Keratinocyte (primary cell): ENCODE measurements around the gene BCL2. TPM values are rescaled to one million over a fixed set of nuclear protein-coding genes. Genes with fewer than 3 reads are reported as not detected.

Source experiments
- DNase-seq: peaks from one replicate; pipeline ENCODE4 v3.0.0-alpha.2; 2011; ENCODE audit warnings: low read depth, missing footprints, low spot score
- FAIRE-seq: peaks from 2 replicates; lab custom pipeline; 2011; peaks lifted over from hg19 to GRCh38; lab: Jason Lieb, UNC
- H2AFZ ChIP-seq: 2 replicates; pipeline ENCODE4 v1.6.0; 2012; ENCODE audit warnings: low read length, control low read depth, inconsistent platforms; ENCODE audit not compliant: control insufficient read depth
- H3K27ac ChIP-seq: 2 replicates; pipeline ENCODE4 v1.5.1; 2011; ENCODE audit warnings: low read length; ENCODE audit not compliant: control insufficient read depth, insufficient read depth
- H3K27me3 ChIP-seq: 3 replicates; pipeline ENCODE4 v1.6.0; 2011; ENCODE audit warnings: low read length; ENCODE audit not compliant: control insufficient read depth, insufficient read depth; ENCODE audit errors: extremely low read depth
- H3K36me3 ChIP-seq, 2 experiments: 2 replicates in 1 of 2; 3 replicates in 1 of 2; pipeline ENCODE4 v1.5.1; 2011; ENCODE audit warnings: low read length in 2 of 2, mild to moderate bottlenecking in 1 of 2; ENCODE audit not compliant: control insufficient read depth in 2 of 2, insufficient read depth in 2 of 2; ENCODE audit errors: extremely low read depth in 1 of 2
- H3K4me1 ChIP-seq: 3 replicates; pipeline ENCODE4 v1.5.1; 2011; ENCODE audit warnings: low read length; ENCODE audit not compliant: control insufficient read depth, insufficient read depth; ENCODE audit errors: extremely low read depth
- H3K4me2 ChIP-seq: 3 replicates; pipeline ENCODE4 v1.6.0; 2011; ENCODE audit warnings: low read depth, low read length; ENCODE audit not compliant: control insufficient read depth, insufficient read depth; ENCODE audit errors: extremely low read depth
- H3K4me3 ChIP-seq, 3 experiments: fragments of 200-600 bp in 1 of 3; sonication (generic) in 1 of 3; 2 replicates in 2 of 3; 3 replicates in 1 of 3; pipeline ENCODE4 v1.5.1; 2011 to 2016; ENCODE audit warnings: low read length in 3 of 3, mild to moderate bottlenecking in 3 of 3, control low read depth in 2 of 3, inconsistent platforms in 1 of 3, low read depth in 1 of 3, mixed read lengths in 1 of 3, mixed run types in 1 of 3, moderate library complexity in 1 of 3; ENCODE audit not compliant: control insufficient read depth in 2 of 3, insufficient read depth in 2 of 3; ENCODE audit errors: extremely low read depth in 1 of 3
- H3K79me2 ChIP-seq: 2 replicates; pipeline ENCODE4 v1.6.0; 2012; ENCODE audit warnings: low read length; ENCODE audit not compliant: control insufficient read depth, insufficient read depth
- H3K9ac ChIP-seq: 3 replicates; pipeline ENCODE4 v1.6.0; 2011; ENCODE audit warnings: low read length; ENCODE audit not compliant: control insufficient read depth, insufficient read depth; ENCODE audit errors: extremely low read depth
- H3K9me1 ChIP-seq: 3 replicates; pipeline ENCODE4 v1.6.0; 2011; ENCODE audit warnings: low read length; ENCODE audit not compliant: control insufficient read depth, insufficient read depth; ENCODE audit errors: extremely low read depth
- H3K9me3 ChIP-seq: 2 replicates; pipeline ENCODE4 v1.5.1; 2012; ENCODE audit warnings: low read depth, low read length; ENCODE audit not compliant: control insufficient read depth
- H4K20me1 ChIP-seq: 3 replicates; pipeline ENCODE4 v1.6.0; 2011; ENCODE audit warnings: low read length; ENCODE audit not compliant: control insufficient read depth, insufficient read depth; ENCODE audit errors: extremely low read depth
- EZH2 ChIP-seq: IDR thresholded peaks from one replicate; pipeline ENCODE4 v1.6.1; 2012; ENCODE audit warnings: inconsistent platforms, mild to moderate bottlenecking, low read length, moderate library complexity
- dilution Hi-C: fragments of 300-500 bp; cut with MboI; formaldehyde crosslinking; loops from one replicate; pipeline ENCODE4 v1.7.0; 2020; ENCODE audit warnings: low sequenced_read_pairs; ENCODE audit not compliant: extremely low pct_ligation_motif_present
- polyA plus RNA-seq, 5 experiments: library from polyadenylated mRNA; depleted of rRNA in 3 of 5; stranded (reverse) in 3 of 5; stranded (forward) in 1 of 5; unstranded in 1 of 5; fragments of >200 nt; gene quantifications; 1 replicate in 1 of 5; 2 replicates in 3 of 5; 3 replicates in 1 of 5; pipeline versions ENCODE4 v1.2.1 to v1.2.3, GENCODE V29; 2011 to 2012; ENCODE audit warnings: missing spikeins in 2 of 5, low read depth in 1 of 5, low replicate concordance in 1 of 5
- TF ChIP-seq, protein P1 (sequence below), 3 experiments: IDR thresholded peaks in 1 of 3; conservative IDR thresholded peaks in 1 of 3; optimal IDR thresholded peaks in 1 of 3; 2 replicates in 2 of 3; 3 replicates in 1 of 3; pipeline versions ENCODE3 to v1.5.1; 2011; ENCODE audit warnings: low read length in 3 of 3, mild to moderate bottlenecking in 3 of 3, moderate library complexity in 2 of 3, control low read depth in 1 of 3, inconsistent platforms in 1 of 3; ENCODE audit not compliant: insufficient read depth in 2 of 3; ENCODE audit errors: extremely low read depth in 1 of 3

The BCL2 gene
- polyA plus RNA-seq, 1 donor (not counting 4 experiments of a cell fraction or from before 2014, with no cell fraction given), result 0.30 TPM

DNA sequence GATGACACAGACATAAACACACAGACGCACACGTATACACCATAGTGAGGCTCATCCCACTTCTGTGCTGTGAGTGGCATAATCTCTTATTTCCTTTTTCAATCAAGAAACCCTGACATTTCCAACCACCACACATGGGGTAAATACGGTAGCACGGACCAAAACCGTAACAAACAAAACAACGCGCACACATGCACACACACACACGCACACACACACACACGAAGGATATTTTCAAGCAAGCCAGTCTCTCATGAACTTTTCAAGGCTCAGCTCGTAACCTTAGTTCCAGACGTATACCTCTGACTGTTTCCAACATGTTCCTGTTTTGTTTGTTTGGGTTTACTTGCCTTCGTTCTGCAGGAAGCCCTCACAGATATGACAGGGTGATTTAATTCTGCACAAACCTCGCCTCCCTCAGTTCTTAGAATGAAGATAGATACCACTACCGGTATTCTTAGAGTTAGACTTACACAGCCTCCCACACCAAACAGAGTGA, 119.8 kb downstream of the BCL2 start:
- TF ChIP-seq, protein P1, sequence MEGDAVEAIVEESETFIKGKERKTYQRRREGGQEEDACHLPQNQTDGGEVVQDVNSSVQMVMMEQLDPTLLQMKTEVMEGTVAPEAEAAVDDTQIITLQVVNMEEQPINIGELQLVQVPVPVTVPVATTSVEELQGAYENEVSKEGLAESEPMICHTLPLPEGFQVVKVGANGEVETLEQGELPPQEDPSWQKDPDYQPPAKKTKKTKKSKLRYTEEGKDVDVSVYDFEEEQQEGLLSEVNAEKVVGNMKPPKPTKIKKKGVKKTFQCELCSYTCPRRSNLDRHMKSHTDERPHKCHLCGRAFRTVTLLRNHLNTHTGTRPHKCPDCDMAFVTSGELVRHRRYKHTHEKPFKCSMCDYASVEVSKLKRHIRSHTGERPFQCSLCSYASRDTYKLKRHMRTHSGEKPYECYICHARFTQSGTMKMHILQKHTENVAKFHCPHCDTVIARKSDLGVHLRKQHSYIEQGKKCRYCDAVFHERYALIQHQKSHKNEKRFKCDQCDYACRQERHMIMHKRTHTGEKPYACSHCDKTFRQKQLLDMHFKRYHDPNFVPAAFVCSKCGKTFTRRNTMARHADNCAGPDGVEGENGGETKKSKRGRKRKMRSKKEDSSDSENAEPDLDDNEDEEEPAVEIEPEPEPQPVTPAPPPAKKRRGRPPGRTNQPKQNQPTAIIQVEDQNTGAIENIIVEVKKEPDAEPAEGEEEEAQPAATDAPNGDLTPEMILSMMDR (optimal IDR thresholded peaks at IDR 0.05 in 1 of 3, IDR thresholded peaks at IDR 0.05 in 1 of 3, conservative IDR thresholded peaks at IDR 0.05 in 1 of 3; ENCODE audit: extremely low read depth in 1 of 3, insufficient read depth in 2 of 3, low read length in 3 of 3), result no peak
- TF ChIP-seq EZH2, result no peak
- H3K36me3 ChIP-seq, result no peaks in the 10 kb centered on the region
- FAIRE-seq (peak; percentile 5), DNase-seq (no peak)
- H3K27me3 ChIP-seq, result no peaks in the 10 kb centered on the region
- no peaks in the 10 kb centered on the region for H3K9me3 ChIP-seq
- H3K27ac ChIP-seq, result no peak overlapping the region
- no peak overlapping the region for H3K9ac ChIP-seq
- H4K20me1 ChIP-seq, result no peaks in the 10 kb centered on the region
- peak overlapping the region; percentile 18 for H2AFZ ChIP-seq
- H3K9me1 ChIP-seq, result no peaks in the 10 kb centered on the region
- H3K4me2 ChIP-seq, result peak overlapping the region; percentile 7
- dilution Hi-C loops, result no loop called here
- no peaks in the 10 kb centered on the region for H3K79me2 ChIP-seq
- no peak overlapping the region for H3K4me3 ChIP-seq
- peaks cover 6% of the 10 kb centered on the region for H3K4me1 ChIP-seq

DNA sequence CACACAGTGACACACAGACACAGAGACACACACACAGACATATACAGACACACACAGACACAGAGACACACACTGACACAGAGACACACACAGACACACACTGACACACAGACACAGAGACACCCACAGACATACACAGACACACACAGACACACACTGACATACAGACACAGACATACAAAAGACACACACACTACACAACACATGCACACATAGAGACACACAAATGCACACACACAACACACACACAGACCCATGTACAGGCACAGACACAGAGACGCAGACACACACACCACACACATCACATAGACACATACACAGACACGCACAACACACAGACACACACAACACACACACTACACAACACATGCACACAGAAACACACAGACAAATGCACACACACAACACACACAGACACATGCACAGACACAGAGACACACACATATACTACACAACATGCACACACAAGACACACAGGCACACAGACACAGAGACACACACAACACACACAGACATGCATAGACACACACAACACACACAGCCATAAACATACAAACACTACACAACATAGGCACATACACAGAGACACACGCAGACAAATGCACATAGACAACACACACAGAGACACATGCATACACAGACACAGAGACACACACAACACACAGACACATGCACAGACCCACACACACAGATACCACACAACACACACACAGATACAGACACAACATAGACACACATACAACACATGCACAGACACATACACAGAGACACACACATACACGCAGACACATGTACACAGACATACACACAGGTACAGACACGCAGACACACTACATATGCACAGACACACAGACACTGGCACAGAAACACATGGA, 120.5 kb downstream of the BCL2 start:
- Histone ChIP-seq H3K79me2 (no peaks in the 10 kb centered on the region), H3K9ac (no peak overlapping the region), H3K27ac (no peak overlapping the region), H4K20me1 (no peaks in the 10 kb centered on the region), H3K27me3 (no peaks in the 10 kb centered on the region), H3K36me3 (no peaks in the 10 kb centered on the region), H3K9me3 (no peaks in the 10 kb centered on the region), H3K4me2 (peak overlapping the region; percentile 7), H3K9me1 (no peaks in the 10 kb centered on the region), H3K4me1 (peaks cover 6% of the 10 kb centered on the region), H2AFZ (no peak overlapping the region), H3K4me3 (no peak overlapping the region)
- FAIRE-seq (peak; percentile 9), DNase-seq (no peak)
- dilution Hi-C loops, result no loop called here
- TF ChIP-seq, protein P1 (optimal IDR thresholded peaks at IDR 0.05 in 1 of 3, IDR thresholded peaks at IDR 0.05 in 1 of 3, conservative IDR thresholded peaks at IDR 0.05 in 1 of 3; ENCODE audit: extremely low read depth in 1 of 3, insufficient read depth in 2 of 3, low read length in 3 of 3), result no peak
- no peak for TF ChIP-seq EZH2
